ENCODE results near the gene PLCG2.

The PLCG2 gene

DNA sequence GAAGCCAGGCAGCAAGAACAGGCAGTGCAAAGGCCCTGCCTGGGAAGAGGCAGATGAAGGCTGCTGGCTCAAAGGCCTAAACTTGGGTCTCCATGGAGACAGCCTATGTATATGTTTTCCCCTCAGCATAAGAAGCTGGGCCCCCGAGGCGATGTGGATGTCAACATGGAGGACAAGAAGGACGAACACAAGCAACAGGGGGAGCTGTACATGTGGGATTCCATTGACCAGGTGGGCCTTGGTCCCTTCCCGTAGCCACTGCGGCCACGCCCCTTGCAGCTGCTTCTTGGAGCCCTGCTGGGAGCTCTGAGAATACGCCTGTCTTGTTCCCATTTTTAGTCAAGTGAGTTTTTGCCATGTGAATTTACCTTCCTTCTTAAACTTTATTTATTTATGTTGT, 126.2 kb downstream of the PLCG2 start:
- no peaks in the 10 kb centered on the region for H4K20me1 ChIP-seq (ENCODE audit: insufficient read depth, low read length)
- H3K9ac ChIP-seq (ENCODE audit: low read length): no peak overlapping the region
- no peak overlapping the region for H3K27ac ChIP-seq (ENCODE audit: low read length)
- no peaks in the 10 kb centered on the region for H3K4me1 ChIP-seq (ENCODE audit: low read length)
- H3K27me3 ChIP-seq (ENCODE audit: low read depth, low read length): no peaks in the 10 kb centered on the region
- TF ChIP-seq EZH2phosphoT487 (IDR thresholded peaks at IDR 0.05; ENCODE audit: low read depth): no peak
- TF ChIP-seq, protein P1, sequence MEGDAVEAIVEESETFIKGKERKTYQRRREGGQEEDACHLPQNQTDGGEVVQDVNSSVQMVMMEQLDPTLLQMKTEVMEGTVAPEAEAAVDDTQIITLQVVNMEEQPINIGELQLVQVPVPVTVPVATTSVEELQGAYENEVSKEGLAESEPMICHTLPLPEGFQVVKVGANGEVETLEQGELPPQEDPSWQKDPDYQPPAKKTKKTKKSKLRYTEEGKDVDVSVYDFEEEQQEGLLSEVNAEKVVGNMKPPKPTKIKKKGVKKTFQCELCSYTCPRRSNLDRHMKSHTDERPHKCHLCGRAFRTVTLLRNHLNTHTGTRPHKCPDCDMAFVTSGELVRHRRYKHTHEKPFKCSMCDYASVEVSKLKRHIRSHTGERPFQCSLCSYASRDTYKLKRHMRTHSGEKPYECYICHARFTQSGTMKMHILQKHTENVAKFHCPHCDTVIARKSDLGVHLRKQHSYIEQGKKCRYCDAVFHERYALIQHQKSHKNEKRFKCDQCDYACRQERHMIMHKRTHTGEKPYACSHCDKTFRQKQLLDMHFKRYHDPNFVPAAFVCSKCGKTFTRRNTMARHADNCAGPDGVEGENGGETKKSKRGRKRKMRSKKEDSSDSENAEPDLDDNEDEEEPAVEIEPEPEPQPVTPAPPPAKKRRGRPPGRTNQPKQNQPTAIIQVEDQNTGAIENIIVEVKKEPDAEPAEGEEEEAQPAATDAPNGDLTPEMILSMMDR (IDR thresholded peaks at IDR 0.05; ENCODE audit: low read depth, low read length): no peak
- H3K4me3 ChIP-seq (ENCODE audit: low read length): no peak overlapping the region
- H3K36me3 ChIP-seq (replicated peaks; ENCODE audit: low read depth, low read length): peaks cover 54% of the 10 kb centered on the region
- no peak overlapping the region for H3K4me2 ChIP-seq (ENCODE audit: low read length)
- no peaks in the 10 kb centered on the region for H3K79me2 ChIP-seq (ENCODE audit: low read length)
- H2AFZ ChIP-seq (ENCODE audit: low read depth, low read length): no peak overlapping the region
- no peaks in the 10 kb centered on the region for H3K9me3 ChIP-seq (ENCODE audit: insufficient read depth, low read length)

DNA sequence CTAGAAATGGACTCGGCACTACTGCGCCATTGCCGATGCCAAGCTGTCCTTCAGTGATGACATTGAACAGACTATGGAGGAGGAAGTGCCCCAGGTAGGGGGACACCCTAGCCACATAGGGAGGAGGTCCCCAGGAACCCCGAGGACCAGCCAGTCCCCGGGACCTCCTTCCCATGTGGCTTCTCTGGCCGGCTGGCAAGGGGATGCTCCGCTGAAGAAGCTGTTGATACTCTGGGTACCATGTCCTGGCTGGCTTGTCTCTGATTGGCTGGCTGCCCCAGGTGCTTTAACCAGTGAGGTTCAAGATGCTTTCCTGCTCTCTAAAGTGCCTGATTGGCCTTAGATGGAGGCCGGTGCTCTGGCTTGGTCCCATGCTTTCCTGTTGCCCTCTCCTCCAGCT, 128.6 kb downstream of the PLCG2 start:
- no peaks in the 10 kb centered on the region for H3K9me3 ChIP-seq (ENCODE audit: insufficient read depth, low read length)
- TF ChIP-seq EZH2phosphoT487 (IDR thresholded peaks at IDR 0.05; ENCODE audit: low read depth): no peak
- TF ChIP-seq, protein P1 (IDR thresholded peaks at IDR 0.05; ENCODE audit: low read depth, low read length): no peak
- no peak overlapping the region for H2AFZ ChIP-seq (ENCODE audit: low read depth, low read length)
- no peak overlapping the region for H3K4me3 ChIP-seq (ENCODE audit: low read length)
- H3K4me2 ChIP-seq (ENCODE audit: low read length): no peak overlapping the region
- H3K27me3 ChIP-seq (ENCODE audit: low read depth, low read length): no peaks in the 10 kb centered on the region
- H3K36me3 ChIP-seq (replicated peaks; ENCODE audit: low read depth, low read length): peaks cover 42% of the 10 kb centered on the region
- no peaks in the 10 kb centered on the region for H4K20me1 ChIP-seq (ENCODE audit: insufficient read depth, low read length)
- no peaks in the 10 kb centered on the region for H3K79me2 ChIP-seq (ENCODE audit: low read length)
- H3K4me1 ChIP-seq (ENCODE audit: low read length): no peaks in the 10 kb centered on the region
- H3K9ac ChIP-seq (ENCODE audit: low read length): no peak overlapping the region
- H3K27ac ChIP-seq (ENCODE audit: low read length): no peak overlapping the region

DNA sequence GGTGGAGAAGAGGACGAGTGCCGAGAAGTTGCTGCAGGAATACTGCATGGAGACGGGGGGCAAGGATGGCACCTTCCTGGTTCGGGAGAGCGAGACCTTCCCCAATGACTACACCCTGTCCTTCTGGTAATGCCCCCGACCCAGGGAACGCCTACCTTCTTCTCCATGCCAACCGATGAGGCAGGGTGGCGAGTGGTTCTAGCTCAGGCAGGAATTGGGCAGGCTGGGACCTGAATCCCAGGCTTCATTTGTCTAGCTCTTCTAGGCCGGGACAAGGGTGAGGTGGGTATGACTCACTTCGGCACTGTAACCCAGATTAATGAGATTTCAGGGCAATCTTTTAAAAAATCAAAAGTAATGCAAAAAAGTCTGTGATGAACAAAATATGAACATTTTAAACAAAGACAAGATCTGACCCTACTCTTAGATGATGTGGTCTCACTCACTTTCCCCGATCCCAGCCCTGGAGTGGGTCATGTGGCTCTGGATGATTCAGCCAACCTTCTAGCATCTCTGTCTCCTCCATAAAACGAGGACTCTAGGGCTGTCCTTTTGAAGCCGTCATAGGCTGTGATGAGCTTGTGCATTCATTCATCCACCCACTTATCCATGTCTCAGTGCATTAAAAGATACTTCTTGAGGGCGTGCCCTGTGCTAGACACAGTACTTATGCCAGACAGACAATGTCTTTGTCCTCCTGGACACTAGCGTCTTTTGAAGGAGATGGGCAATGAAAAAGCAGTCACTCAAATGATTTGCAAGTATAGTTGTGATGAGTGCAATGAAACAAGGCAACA, 129.6 kb downstream of the PLCG2 start:
- Histone ChIP-seq H3K9ac (ENCODE audit: low read length) (no peak overlapping the region), H3K4me1 (ENCODE audit: low read length) (no peaks in the 10 kb centered on the region), H4K20me1 (ENCODE audit: insufficient read depth, low read length) (no peaks in the 10 kb centered on the region), H3K79me2 (ENCODE audit: low read length) (no peaks in the 10 kb centered on the region), H3K27me3 (ENCODE audit: low read depth, low read length) (no peaks in the 10 kb centered on the region), H3K27ac (ENCODE audit: low read length) (no peak overlapping the region), H3K4me3 (ENCODE audit: low read length) (no peak overlapping the region), H3K36me3 (replicated peaks; ENCODE audit: low read depth, low read length) (peaks cover 42% of the 10 kb centered on the region), H3K9me3 (ENCODE audit: insufficient read depth, low read length) (no peaks in the 10 kb centered on the region), H2AFZ (ENCODE audit: low read depth, low read length) (no peak overlapping the region), H3K4me2 (ENCODE audit: low read length) (no peak overlapping the region)
- TF ChIP-seq EZH2phosphoT487 (IDR thresholded peaks at IDR 0.05; ENCODE audit: low read depth): no peak
- TF ChIP-seq, protein P1 (IDR thresholded peaks at IDR 0.05; ENCODE audit: low read depth, low read length): no peak

DNA sequence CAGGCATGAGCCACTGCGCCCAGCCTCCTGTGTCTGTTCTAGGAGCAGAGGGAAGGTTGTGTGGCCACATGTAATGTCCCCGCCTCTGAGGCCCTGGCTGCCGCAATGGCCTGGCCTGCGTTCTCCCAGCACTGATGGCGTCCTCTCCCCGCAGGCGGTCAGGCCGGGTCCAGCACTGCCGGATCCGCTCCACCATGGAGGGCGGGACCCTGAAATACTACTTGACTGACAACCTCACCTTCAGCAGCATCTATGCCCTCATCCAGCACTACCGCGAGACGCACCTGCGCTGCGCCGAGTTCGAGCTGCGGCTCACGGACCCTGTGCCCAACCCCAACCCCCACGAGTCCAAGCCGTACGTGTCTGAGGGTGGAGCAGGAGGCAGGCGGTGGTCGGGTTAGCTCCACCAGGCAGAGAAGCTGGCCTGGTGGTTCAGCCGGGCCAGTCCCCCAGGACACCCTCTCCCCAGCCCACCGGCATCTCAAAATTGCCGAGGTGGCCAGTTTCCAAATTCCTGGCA, 131.3 kb downstream of the PLCG2 start:
- H3K4me2 ChIP-seq (ENCODE audit: low read length): no peak overlapping the region
- H3K4me1 ChIP-seq (ENCODE audit: low read length): no peaks in the 10 kb centered on the region
- no peaks in the 10 kb centered on the region for H3K27me3 ChIP-seq (ENCODE audit: low read depth, low read length)
- H3K4me3 ChIP-seq (ENCODE audit: low read length): no peak overlapping the region
- TF ChIP-seq, protein P1 (IDR thresholded peaks at IDR 0.05; ENCODE audit: low read depth, low read length): no peak
- no peak for TF ChIP-seq EZH2phosphoT487 (IDR thresholded peaks at IDR 0.05; ENCODE audit: low read depth)
- H3K79me2 ChIP-seq (ENCODE audit: low read length): no peaks in the 10 kb centered on the region
- H3K9ac ChIP-seq (ENCODE audit: low read length): no peak overlapping the region
- H2AFZ ChIP-seq (ENCODE audit: low read depth, low read length): no peak overlapping the region
- H3K27ac ChIP-seq (ENCODE audit: low read length): no peak overlapping the region
- H4K20me1 ChIP-seq (ENCODE audit: insufficient read depth, low read length): no peaks in the 10 kb centered on the region
- H3K9me3 ChIP-seq (ENCODE audit: insufficient read depth, low read length): no peaks in the 10 kb centered on the region
- H3K36me3 ChIP-seq (replicated peaks; ENCODE audit: low read depth, low read length): peaks cover 48% of the 10 kb centered on the region

All from OCI-LY3 (cell line).